DOHH2 (cell line): ENCODE data around the gene GPX4.

Experiments used
- H3F3A ChIP-seq: fragments of 200-600 bp; sonication (generic), shearing (Covaris generic); 2 replicates; pipeline ENCODE4 v1.6.0; 2016; ENCODE audit warnings: antibody characterized with exemption, mild to moderate bottlenecking; ENCODE audit not compliant: control insufficient read depth, insufficient read depth
- H3K27ac ChIP-seq: fragments of 200-600 bp; sonication (generic); 2 replicates; pipeline ENCODE4 v1.5.1; 2014; ENCODE audit warnings: low read depth, mild to moderate bottlenecking, low read length, moderate library complexity
- H3K27me3 ChIP-seq: fragments of 200-600 bp; sonication (generic); 2 replicates; pipeline ENCODE4 v1.6.1; 2014; ENCODE audit warnings: mild to moderate bottlenecking, low read length, mixed read lengths; ENCODE audit not compliant: control insufficient read depth
- H3K36me3 ChIP-seq: fragments of 200-600 bp; sonication (generic); 2 replicates; pipeline ENCODE4 v1.6.1; 2014; ENCODE audit warnings: mild to moderate bottlenecking, low read length, moderate library complexity, mixed read lengths; ENCODE audit not compliant: control insufficient read depth
- H3K4me1 ChIP-seq: fragments of 200-600 bp; sonication (generic); 2 replicates; pipeline ENCODE4 v1.6.1; 2014; ENCODE audit warnings: mild to moderate bottlenecking, low read length, mixed read lengths; ENCODE audit not compliant: control insufficient read depth
- H3K4me2 ChIP-seq: fragments of 200-600 bp; sonication (generic); 2 replicates; pipeline ENCODE4 v1.6.0; 2014; ENCODE audit warnings: mild to moderate bottlenecking, low read length, moderate library complexity
- H3K4me3 ChIP-seq: fragments of 200-600 bp; sonication (generic); 2 replicates; pipeline ENCODE4 v1.5.1; 2014; ENCODE audit warnings: mild to moderate bottlenecking, low read length, mixed read lengths
- H3K79me2 ChIP-seq: fragments of 200-600 bp; sonication (generic); 2 replicates; pipeline ENCODE4 v1.6.1; 2014; ENCODE audit warnings: mild to moderate bottlenecking, low read length, mixed read lengths; ENCODE audit not compliant: control insufficient read depth
- H3K9me2 ChIP-seq: fragments of 200-600 bp; sonication (generic); replicated peaks from 2 replicates; pipeline ENCODE4 v1.6.1; 2014; ENCODE audit warnings: mild to moderate bottlenecking, low read length, mixed read lengths; ENCODE audit not compliant: control insufficient read depth
- H3K9me3 ChIP-seq: fragments of 200-600 bp; sonication (generic); 2 replicates; pipeline ENCODE4 v1.6.1; 2014; ENCODE audit warnings: antibody characterized with exemption, low read length, mixed read lengths; ENCODE audit not compliant: control insufficient read depth, insufficient read depth
- H4K20me1 ChIP-seq: fragments of 200-600 bp; sonication (generic); 2 replicates; pipeline ENCODE4 v1.6.0; 2014; ENCODE audit warnings: low read depth, mild to moderate bottlenecking, antibody characterized with exemption, low read length, moderate library complexity; ENCODE audit not compliant: control insufficient read depth, insufficient read depth
- CTCF ChIP-seq: fragments of 200-600 bp; sonication (generic); IDR thresholded peaks from one replicate; pipeline ENCODE4 v1.5.1; 2014; ENCODE audit warnings: antibody characterized with exemption, mild to moderate bottlenecking, low read depth, low read length; ENCODE audit not compliant: poor library complexity, severe bottlenecking
- EZH2phosphoT487 ChIP-seq: fragments of 200-600 bp; sonication (generic); IDR thresholded peaks from 2 replicates; pipeline ENCODE4 v1.6.1; 2017; ENCODE audit warnings: borderline replicate concordance, mild to moderate bottlenecking, antibody characterized with exemption, low read length, moderate library complexity, mixed read lengths

Gene GPX4

GRCh38 chr19:1073063-1073955 is 30.5 kb upstream of the GPX4 start:
- Histone ChIP-seq H3K4me1 (peaks cover 67% of the 10 kb centered on the region), H3K36me3 (peaks cover 67% of the 10 kb centered on the region), H3K9me2 (no peaks in the 10 kb centered on the region), H3K27me3 (no peaks in the 10 kb centered on the region), H3K27ac (no peak overlapping the region), H3F3A (peaks cover 28% of the 10 kb centered on the region), H3K79me2 (peaks cover 71% of the 10 kb centered on the region), H3K4me3 (no peak overlapping the region), H4K20me1 (no peaks in the 10 kb centered on the region), H3K9me3 (no peaks in the 10 kb centered on the region), H3K4me2 (peak overlapping the region; percentile 70)
- no peak for TF ChIP-seq EZH2phosphoT487
- TF ChIP-seq CTCF: no peak

GRCh38 chr19:1073956-1074517 is 29.8 kb upstream of the GPX4 start:
- no peaks in the 10 kb centered on the region for H3K27me3 ChIP-seq
- H3K9me2 ChIP-seq: no peaks in the 10 kb centered on the region
- no peaks in the 10 kb centered on the region for H4K20me1 ChIP-seq
- TF ChIP-seq EZH2phosphoT487: no peak
- no peak for TF ChIP-seq CTCF
- peak overlapping the region; percentile 70 for H3K4me2 ChIP-seq
- peaks cover 60% of the 10 kb centered on the region for H3K4me1 ChIP-seq
- peaks cover 60% of the 10 kb centered on the region for H3K36me3 ChIP-seq
- peak overlapping the region; percentile 64 for H3K27ac ChIP-seq
- H3F3A ChIP-seq: peaks cover 28% of the 10 kb centered on the region
- H3K4me3 ChIP-seq: peak overlapping the region; percentile 65
- no peaks in the 10 kb centered on the region for H3K9me3 ChIP-seq
- peaks cover 63% of the 10 kb centered on the region for H3K79me2 ChIP-seq

GRCh38 chr19:1074544-1075283 is 29.1 kb upstream of the GPX4 start:
- peak overlapping the region; percentile 98 for H3K4me2 ChIP-seq
- peaks cover 28% of the 10 kb centered on the region for H3F3A ChIP-seq
- no peaks in the 10 kb centered on the region for H3K9me2 ChIP-seq
- peaks cover 53% of the 10 kb centered on the region for H3K4me1 ChIP-seq
- H3K27me3 ChIP-seq: no peaks in the 10 kb centered on the region
- no peaks in the 10 kb centered on the region for H4K20me1 ChIP-seq
- H3K9me3 ChIP-seq: no peaks in the 10 kb centered on the region
- TF ChIP-seq EZH2phosphoT487 (no peak), CTCF (no peak)
- H3K4me3 ChIP-seq: peak overlapping the region; percentile 75
- peaks cover 61% of the 10 kb centered on the region for H3K36me3 ChIP-seq
- H3K27ac ChIP-seq: peak overlapping the region; percentile 89
- H3K79me2 ChIP-seq: peaks cover 57% of the 10 kb centered on the region
